Stimulated activated CD8-positive, alpha-beta memory T cell treated with anti-CD3 and anti-CD28 coated beads, Interleukin-7, amount 100 ng/mL, for 4 hours (primary cell): ENCODE results near the gene SRGAP2C.
"Not testable (repeated sequence)": the region's sequence is repeated elsewhere in the genome, so short reads cannot be mapped to it uniquely, and the experiment has no call there.

Source experiments
- DNase-seq, 2 donors: peaks; one replicate each; pipeline ENCODE4 v3.0.0-alpha.2; 2020; ENCODE audit warnings: low read depth in 2 of 2

SRGAP2C gene

GRCh38 chr1:121418369-121419049, 233.7 kb downstream of the SRGAP2C start:
- no peak for DNase-seq

- not testable (repeated sequence) for DNase-seq
Measured at GRCh38 chr1:121419050-121419615, 234.4 kb downstream of the SRGAP2C start.

- DNase-seq: not testable (repeated sequence)
Measured at GRCh38 chr1:121421490-121421889, 236.7 kb downstream of the SRGAP2C start.

- DNase-seq: not testable (repeated sequence)
Measured at GRCh38 chr1:121423956-121424355, 239.2 kb downstream of the SRGAP2C start.

GRCh38 chr1:121433517-121433916, 248.7 kb downstream of the SRGAP2C start:
- DNase-seq: not testable (repeated sequence)

GRCh38 chr1:121438862-121439261, 254.1 kb downstream of the SRGAP2C start:
- not testable (repeated sequence) for DNase-seq

GRCh38 chr1:121440993-121441392, 256.2 kb downstream of the SRGAP2C start:
- no peak for DNase-seq
